ENCODE data around the gene EDAR.

EDAR gene

GRCh38 chr2:109000738-109001137 lies 11.7 kb upstream of the EDAR start:
- DNase-seq, result no peak

- no peak for DNase-seq
Measured at GRCh38 chr2:108998911-108999310, 9.9 kb upstream of the EDAR start.

- DNase-seq, result no peak
Measured at GRCh38 chr2:108994178-108994577, 5.2 kb upstream of the EDAR start.

- no peak for DNase-seq
Measured at GRCh38 chr2:108993095-108993937, 4.3 kb upstream of the EDAR start.

- DNase-seq, result no peak
Measured at GRCh38 chr2:108988076-108988795, 784 bp downstream of the EDAR start.

DNA sequence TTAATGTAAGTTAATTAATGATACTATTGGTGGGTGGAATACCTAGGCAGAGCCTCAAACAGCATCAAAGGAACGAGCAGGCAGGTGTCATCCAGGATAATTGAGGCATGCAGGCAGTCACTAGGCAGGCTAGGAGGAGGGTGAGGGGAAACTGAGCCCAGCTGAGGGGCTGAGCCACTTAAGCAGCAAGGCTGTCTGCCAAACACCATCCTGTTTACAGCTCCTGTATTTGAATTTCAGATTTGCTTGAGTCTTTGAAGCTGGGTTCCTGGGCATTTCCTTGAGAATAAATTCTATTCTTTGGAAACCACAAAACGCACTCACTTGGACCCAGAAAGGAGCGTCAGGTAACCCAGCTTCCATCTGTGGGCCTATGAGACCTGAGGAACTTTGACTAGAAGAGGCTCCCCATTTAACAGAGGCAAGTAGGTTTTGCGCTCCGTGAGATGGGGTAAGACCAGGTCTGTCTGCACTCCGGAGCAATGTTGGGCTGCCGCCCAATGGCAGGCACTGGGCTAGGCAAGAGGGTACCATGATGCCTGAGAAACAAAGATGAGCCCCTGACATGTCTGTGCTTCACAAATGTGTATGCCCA lies 2.0 kb downstream of the EDAR start:
- DNase-seq, result no peak

DNA sequence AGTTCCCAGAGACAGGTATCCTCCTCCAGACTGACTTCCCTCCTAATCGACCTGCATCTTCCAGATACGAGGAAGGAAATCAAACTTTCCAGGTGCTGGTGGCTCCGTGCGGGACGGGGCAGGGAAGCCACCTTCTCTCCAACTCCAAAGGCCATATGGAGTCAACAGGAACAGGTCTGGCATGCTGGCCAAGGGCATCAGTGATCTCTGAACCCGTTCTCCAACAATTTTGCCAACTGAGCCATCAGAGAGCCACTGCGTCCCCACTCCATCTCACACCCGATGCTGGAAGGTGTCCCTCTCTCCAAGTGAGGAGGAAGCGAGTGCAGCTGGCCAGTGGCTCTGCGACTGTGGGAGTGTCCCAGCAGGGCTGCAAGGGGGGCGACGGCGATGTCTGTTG lies 5.4 kb downstream of the EDAR start:
- DNase-seq, result no peak

DNA sequence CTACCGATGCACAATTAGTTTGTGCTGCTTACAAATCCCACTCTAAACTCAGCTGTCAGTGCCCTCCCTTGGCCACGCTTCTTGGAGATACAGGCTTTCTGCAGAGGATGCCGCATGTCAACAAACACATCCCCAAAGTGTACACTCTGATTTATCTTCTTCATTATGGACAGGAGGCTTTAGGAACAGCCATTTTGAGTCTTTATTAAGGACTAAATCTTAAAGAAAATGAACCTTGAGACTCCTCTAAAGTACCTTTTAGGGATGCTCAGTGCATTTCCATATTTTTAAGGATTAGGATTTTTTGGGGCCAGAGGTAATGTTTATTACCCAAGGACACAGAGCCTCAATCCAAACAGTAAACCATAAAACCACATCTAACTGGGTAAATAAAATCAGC lies 6.0 kb downstream of the EDAR start:
- DNase-seq, result no peak

DNA sequence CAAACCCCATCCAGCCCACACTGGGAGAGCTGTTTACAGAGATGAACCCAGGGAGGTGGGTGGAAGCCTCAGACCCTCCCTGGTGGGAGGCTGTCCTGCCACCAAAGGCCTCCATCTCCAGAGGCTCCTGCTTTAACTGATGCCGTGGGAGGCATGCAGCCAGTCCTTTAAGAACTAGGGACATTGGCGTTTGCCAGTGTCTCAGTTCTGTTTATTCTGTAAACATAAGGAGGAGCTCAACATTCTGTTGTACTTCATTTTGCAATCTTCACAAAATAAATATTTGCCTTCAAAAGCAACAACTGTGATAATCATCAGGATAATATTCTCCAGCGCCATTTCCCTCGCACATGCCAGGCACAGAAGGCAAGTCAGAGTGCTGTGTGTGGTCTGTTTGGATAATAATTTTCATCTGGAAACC lies 6.8 kb downstream of the EDAR start:
- no peak for DNase-seq

GRCh38 chr2:108981846-108982245 lies 7.2 kb downstream of the EDAR start:
- no peak for DNase-seq

DNA sequence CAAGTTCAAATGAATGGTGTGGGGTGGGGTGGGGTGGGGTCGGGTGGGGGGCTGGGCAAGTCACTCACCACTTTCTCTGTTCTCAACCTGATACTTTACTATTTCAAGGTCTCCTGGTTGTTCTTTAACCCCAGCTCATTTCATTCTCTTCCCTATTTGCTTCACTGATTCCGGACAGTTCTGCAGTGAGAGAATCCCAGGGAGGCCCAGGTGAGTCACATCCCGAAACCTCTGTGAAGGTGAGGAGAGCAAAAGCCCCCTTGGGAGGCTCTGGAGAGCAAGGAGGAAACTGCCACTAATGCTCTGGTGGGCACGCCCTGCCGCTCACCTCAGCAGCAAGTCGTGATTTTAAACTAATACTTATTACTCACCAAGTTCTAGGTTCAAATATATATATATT lies 8.9 kb downstream of the EDAR start:
- no peak for DNase-seq

- no peak for DNase-seq
Measured at GRCh38 chr2:108979461-108979860, 9.6 kb downstream of the EDAR start.

GRCh38 chr2:108978709-108979111 lies 10.3 kb downstream of the EDAR start:
- DNase-seq, result no peak

GRCh38 chr2:108975613-108976435 lies 13.2 kb downstream of the EDAR start:
- DNase-seq, result no peak

DNA sequence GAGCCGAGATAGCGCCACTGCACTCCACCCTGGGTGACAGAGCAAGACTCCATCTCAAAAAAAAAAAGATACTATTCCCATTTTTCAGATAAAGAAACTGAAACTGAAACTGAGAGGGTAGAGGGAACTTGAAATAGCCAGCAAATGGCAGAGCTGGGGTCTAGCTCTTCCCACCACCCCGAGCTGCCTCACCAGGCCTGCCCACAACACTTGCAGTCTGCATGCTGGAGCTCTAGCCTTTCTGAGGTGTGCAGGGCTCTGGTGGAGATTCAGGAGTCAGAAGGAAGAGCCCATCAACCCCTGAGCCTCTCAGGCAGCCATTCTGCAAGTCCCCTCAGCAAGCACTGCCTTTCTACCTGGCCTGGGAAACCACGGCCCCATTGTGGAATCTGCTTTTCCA lies 14.3 kb downstream of the EDAR start:
- DNase-seq, result no peak

GRCh38 chr2:108972663-108973062 lies 16.4 kb downstream of the EDAR start:
- DNase-seq, result no peak

GRCh38 chr2:108971661-108972566 lies 17.1 kb downstream of the EDAR start:
- DNase-seq, result no peak

GRCh38 chr2:108970369-108970768 lies 18.7 kb downstream of the EDAR start:
- no peak for DNase-seq

DNA sequence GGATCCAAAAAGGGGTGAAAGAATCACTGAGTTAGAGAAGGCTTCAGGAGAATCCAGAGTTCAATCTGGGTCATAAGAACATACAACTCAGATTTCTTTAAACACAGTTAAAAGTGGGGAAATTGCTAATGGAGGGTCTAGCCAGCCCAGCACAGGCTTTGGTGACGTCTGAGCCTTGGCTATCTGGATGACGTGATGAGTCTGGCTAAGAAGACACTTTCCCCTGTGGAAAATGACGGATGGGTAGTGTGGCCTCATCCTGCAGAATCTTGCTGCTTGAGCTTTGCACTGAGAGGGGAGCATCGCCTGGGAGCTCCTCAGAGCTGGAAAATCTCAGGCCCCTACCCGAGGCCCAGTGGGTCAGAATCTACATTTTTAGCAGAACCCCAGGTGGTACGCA lies 19.2 kb downstream of the EDAR start:
- no peak for DNase-seq

DNA sequence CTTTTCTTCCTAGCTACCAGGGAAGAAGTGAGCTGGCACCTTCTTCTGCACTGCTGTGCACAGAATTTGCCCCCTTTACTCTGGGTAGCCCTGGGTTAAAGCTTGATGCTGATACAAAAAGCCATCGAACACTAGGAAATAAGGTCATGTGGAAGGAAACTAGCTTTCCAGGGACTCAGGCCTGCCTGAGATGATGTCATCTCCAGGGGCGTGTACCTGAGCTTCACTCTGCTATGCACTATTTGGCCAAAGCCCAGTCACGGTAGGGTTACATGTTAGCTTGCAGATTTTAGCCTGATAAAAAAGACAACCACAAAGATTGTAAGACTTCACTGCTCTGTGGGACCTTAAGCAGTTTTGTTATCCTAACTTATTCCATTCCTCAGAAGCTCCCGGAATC lies 20.4 kb downstream of the EDAR start:
- no peak for DNase-seq

DNA sequence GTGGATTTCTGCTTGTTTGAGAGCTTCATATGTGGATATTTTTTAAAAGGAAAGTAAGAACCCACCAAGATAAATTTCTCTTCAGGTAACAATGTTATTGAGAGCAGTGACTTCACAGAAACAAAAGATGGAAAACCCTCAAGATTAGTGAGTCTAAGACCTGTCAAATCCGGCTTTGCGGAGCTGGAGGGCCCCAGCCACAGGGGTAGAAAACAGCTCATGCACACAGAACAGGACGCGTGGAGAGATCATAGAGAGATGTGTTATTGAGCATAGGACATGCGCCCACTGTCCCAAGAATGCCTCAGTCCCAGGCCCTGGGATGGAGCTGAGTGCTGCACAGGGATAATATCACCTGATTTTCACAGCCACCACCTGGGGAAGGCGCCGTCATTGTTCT lies 21.3 kb downstream of the EDAR start:
- no peak for DNase-seq
